Skeletal muscle tissue (tissue), 4 donors: ENCODE results near the gene CRISPLD2. TPM values are rescaled to one million over a fixed set of nuclear protein-coding genes. Genes with fewer than 3 reads are reported as not detected.

Source experiments
- H3K27ac ChIP-seq: one replicate; pipeline ENCODE4 v1.7.0; 2013; ENCODE audit warnings: mild to moderate bottlenecking, low read depth, low read length, inconsistent platforms
- H3K27me3 ChIP-seq, 3 donors: one replicate each; pipeline ENCODE4 v1.7.0; 2013; ENCODE audit warnings: low read length in 3 of 3; ENCODE audit not compliant: control insufficient read depth in 3 of 3, insufficient read depth in 3 of 3
- H3K36me3 ChIP-seq, 3 donors: one replicate each; pipeline ENCODE4 v1.7.0; 2013; ENCODE audit warnings: low read length in 3 of 3; ENCODE audit not compliant: control insufficient read depth in 3 of 3, insufficient read depth in 3 of 3
- H3K4me1 ChIP-seq, 3 donors: one replicate each; pipeline ENCODE4 v1.7.0; 2013; ENCODE audit warnings: low read length in 3 of 3, mild to moderate bottlenecking in 3 of 3; ENCODE audit not compliant: control insufficient read depth in 3 of 3, insufficient read depth in 3 of 3
- H3K4me3 ChIP-seq, 3 donors: one replicate each; pipeline ENCODE4 v1.7.0; 2013; ENCODE audit warnings: low read length in 3 of 3
- H3K9ac ChIP-seq, 3 donors: one replicate each; pipeline ENCODE4 v1.7.0; 2013; ENCODE audit warnings: low read length in 3 of 3, mild to moderate bottlenecking in 3 of 3, moderate library complexity in 2 of 3, low read depth in 1 of 3
- H3K9me3 ChIP-seq, 3 donors: one replicate each; pipeline ENCODE4 v1.7.0; 2013; ENCODE audit warnings: low read length in 3 of 3; ENCODE audit not compliant: control insufficient read depth in 3 of 3
- total RNA-seq: library from RNA; depleted of rRNA; stranded (reverse); fragments of >200 nt; gene quantifications from one replicate; pipeline ENCODE4 v1.2.3, GENCODE V29; 2014
- donor health status: Osteomylitis.

CRISPLD2 gene
- total RNA-seq, 1 donor from 2014 or later = 7.3 TPM

DNA sequence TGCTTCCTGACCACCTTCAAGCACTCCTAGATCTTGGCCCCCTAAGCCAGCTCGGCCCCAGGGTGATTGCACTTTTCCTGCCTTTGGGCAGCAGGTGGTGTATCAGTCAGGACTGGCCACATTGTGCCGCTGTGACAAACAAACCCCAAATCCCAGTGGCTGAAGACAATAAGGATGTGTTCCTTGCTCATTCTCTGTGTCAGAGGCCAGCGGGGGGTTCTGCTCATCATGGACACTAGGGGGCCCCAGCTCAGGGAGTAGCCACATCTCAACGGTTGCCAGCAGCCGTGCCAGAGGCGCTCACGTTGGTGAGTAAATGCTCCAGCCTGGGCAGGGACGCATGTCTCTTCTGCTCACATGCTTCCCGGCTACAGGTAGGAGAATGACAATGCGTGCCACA, 131.1 kb downstream of the CRISPLD2 start:
- Histone ChIP-seq H3K36me3 (no peaks in the 10 kb centered on the region), H3K27me3 (no peaks in the 10 kb centered on the region), H3K9ac (no peak overlapping the region), H3K9me3 (no peaks in the 10 kb centered on the region), H3K27ac (no peak overlapping the region), H3K4me3 (no peak overlapping the region), H3K4me1 (peaks cover 10% of the 10 kb centered on the region in 3 donors)

DNA sequence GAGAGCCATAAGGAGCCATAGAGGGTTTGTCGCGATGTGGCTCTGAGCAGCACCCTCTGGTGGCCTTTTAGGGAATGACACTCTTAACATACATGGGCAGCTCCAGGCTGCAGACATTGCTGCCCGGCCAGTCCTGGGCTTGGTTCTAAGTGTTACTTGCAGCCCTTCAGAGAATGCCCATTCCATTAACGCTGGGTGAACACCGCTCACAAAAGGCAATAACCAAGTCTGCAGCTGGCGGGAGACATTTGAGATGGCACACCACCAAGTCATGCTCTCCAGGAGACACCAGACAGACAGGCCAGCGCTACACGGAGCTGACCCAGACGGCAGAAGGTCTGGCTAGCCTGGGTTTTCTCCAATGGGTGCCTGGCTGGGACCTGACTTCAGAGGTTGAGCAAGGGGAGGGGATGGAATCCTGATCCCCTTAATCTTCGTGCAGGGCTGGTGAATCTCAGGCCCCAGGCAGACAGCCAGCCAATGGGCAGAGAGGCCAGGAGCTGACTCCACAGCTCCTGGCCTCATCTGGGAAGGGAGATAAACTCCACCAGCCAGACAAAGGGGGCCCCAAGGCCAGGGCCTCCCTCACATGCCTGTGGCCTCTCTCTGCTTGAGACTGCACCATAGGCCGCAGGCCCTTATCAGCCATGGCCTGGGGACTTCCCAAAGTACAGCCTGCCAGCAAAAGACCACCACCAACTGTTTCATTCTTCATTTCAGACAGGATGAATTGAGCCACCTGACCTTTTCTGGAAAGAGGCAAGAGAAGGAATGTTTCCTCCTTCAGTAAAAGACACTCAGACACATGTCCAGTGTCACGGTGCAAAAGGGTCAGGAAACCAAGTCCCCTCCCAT, 132.8 kb downstream of the CRISPLD2 start:
- Histone ChIP-seq H3K9ac (no peak overlapping the region), H3K9me3 (no peaks in the 10 kb centered on the region), H3K4me3 (no peak overlapping the region), H3K27ac (peak overlapping the region; percentile 8), H3K27me3 (no peaks in the 10 kb centered on the region), H3K36me3 (no peaks in the 10 kb centered on the region), H3K4me1 (peaks cover 10% of the 10 kb centered on the region in 3 donors)

GRCh38 chr16:84953190-84953746, 133.5 kb downstream of the CRISPLD2 start:
- peak overlapping the region; percentile 8 for H3K27ac ChIP-seq
- H3K9ac ChIP-seq = no peak overlapping the region

DNA sequence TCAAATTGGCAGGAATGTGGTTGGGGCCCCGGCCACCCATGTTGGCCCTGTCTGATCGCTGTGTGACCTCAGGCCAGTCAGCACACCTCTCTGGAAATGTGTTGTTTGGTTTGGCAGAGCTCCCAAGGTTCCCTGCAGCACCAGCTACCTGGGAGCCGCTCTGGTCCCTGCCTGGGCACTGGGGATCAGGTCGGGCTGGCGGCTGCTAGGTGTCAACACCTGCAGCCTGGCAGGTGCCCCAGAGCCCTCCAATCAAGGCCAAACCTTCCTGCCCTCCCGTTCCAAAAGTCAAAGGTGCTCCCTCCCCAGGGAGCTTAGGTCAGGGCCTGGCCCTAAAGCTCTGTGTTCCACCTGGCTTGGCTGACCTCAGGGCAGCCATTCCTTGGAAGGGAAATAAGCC, 135.6 kb downstream of the CRISPLD2 start:
- H3K36me3 ChIP-seq = no peaks in the 10 kb centered on the region
- H3K27ac ChIP-seq = no peak overlapping the region
- no peak overlapping the region for H3K4me3 ChIP-seq
- no peak overlapping the region for H3K9ac ChIP-seq
- H3K9me3 ChIP-seq = no peaks in the 10 kb centered on the region
- H3K4me1 ChIP-seq = peaks cover 10% of the 10 kb centered on the region in 3 donors
- H3K27me3 ChIP-seq = no peaks in the 10 kb centered on the region

More at GRCh38 chr16:84953190-84953746, 133.5 kb downstream of the CRISPLD2 start:
- no peaks in the 10 kb centered on the region for H3K36me3 ChIP-seq
- H3K27me3 ChIP-seq = no peaks in the 10 kb centered on the region
- H3K9me3 ChIP-seq = no peaks in the 10 kb centered on the region
- peaks cover 10% of the 10 kb centered on the region in 3 donors for H3K4me1 ChIP-seq
- no peak overlapping the region for H3K4me3 ChIP-seq

DNA sequence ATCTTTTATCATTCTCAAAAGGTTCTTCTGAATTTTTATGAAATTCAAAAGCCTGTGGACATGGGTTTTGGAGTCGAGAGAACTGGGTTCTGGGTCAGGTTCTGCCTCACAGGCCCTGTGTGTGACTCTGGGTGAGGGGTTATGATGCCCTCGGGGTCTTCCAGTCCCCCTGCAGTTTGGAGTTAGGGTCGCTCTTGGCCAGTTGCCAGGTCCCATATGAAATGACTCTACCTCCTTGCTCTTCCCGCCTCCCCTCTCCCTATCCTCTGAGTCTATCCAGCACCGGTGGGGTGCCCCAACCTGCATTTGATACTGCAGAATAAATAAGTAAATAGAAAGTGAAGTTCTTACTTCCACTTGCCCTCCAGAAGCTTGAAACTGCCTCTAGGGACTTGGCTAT, 137.4 kb downstream of the CRISPLD2 start:
- H3K9me3 ChIP-seq = no peaks in the 10 kb centered on the region
- H3K27ac ChIP-seq = no peak overlapping the region
- H3K9ac ChIP-seq = no peak overlapping the region
- peaks cover 0 to 10% (median 0%) of the 10 kb centered on the region in 3 donors for H3K27me3 ChIP-seq
- H3K36me3 ChIP-seq = no peaks in the 10 kb centered on the region
- H3K4me3 ChIP-seq = no peak overlapping the region
- peaks cover 8 to 10% (median 10%) of the 10 kb centered on the region in 3 donors for H3K4me1 ChIP-seq

DNA sequence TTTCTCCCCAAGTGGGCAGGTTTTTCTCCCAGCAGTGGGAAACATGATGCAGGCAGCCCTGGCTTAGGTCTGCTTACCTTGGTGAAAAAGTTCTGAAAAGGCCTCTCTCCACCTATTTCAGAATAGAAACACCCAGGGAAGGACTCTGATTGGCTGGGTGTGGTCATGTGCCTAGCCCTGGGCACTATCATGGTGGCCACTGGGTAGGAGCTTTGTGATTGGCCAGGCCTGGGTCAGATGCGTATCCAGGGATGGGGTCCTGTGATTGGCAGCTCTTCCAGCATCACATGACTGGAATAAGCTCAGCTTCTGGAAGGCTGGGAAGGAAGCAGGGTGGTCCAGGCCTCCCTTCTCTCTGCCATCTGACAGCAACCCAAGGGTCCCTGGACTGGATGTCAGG, 138.0 kb downstream of the CRISPLD2 start:
- no peaks in the 10 kb centered on the region for H3K9me3 ChIP-seq
- H3K9ac ChIP-seq = no peak overlapping the region
- peaks cover 0 to 10% (median 0%) of the 10 kb centered on the region in 3 donors for H3K27me3 ChIP-seq

More for the DNA sequence above, 138.0 kb downstream of the CRISPLD2 start:
- no peak overlapping the region for H3K4me3 ChIP-seq
- H3K36me3 ChIP-seq = no peaks in the 10 kb centered on the region
- peaks cover 4 to 5% (median 5%) of the 10 kb centered on the region in 3 donors for H3K4me1 ChIP-seq
- no peak overlapping the region for H3K27ac ChIP-seq

Other genes with a start within 250 kb of the CRISPLD2 start
- 11.0 TPM for gene COTL1, start 201.9 kb upstream of the CRISPLD2 start, total RNA-seq
- 23.0 TPM for gene KLHL36, start 171.5 kb upstream of the CRISPLD2 start, total RNA-seq
- 27.1 TPM for gene USP10, start 120.0 kb upstream of the CRISPLD2 start, total RNA-seq
- gene ZDHHC7, start 191.6 kb downstream of the CRISPLD2 start, total RNA-seq = 19.8 TPM
- 5.7 TPM for gene KIAA0513, start 207.8 kb downstream of the CRISPLD2 start, total RNA-seq